GM21360 (cell line): ENCODE results near the gene AFAP1L2.

Experiments
- ATAC-seq: cut with Tn5 transposase; IDR thresholded peaks from one replicate; pipeline ENCODE4 v1.9.1; 2021; ENCODE audit warnings: mild to moderate bottlenecking, moderate library complexity; ENCODE audit not compliant: unreplicated experiment

Gene AFAP1L2

DNA sequence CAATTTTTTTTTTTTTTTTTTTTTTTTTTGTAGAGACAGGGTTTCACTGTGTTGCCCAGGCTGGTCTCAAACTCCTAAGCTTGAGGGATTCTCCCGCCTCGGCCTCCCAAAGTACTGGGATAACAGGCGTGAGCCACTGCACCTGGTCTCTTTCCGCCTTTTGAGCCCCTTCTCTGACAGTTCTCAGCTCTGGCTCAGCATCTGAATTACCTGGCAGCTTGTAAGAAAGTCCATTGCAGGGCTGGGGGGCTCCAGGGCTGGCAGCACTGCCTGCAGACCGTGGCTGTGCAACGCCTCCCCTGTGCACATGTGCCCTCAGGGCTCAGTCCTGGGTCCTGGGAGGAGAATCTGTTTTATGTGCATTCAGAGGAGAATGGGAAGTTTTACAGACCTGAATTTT is 127.6 kb downstream of the AFAP1L2 start:
- ATAC-seq: no peak

- ATAC-seq: no peak
Observed at GRCh38 chr10:114276066-114276465, 128.2 kb downstream of the AFAP1L2 start.

GRCh38 chr10:114274616-114275453 is 129.5 kb downstream of the AFAP1L2 start:
- no peak for ATAC-seq

- no peak for ATAC-seq
Observed at GRCh38 chr10:114273910-114274309, 130.4 kb downstream of the AFAP1L2 start.

DNA sequence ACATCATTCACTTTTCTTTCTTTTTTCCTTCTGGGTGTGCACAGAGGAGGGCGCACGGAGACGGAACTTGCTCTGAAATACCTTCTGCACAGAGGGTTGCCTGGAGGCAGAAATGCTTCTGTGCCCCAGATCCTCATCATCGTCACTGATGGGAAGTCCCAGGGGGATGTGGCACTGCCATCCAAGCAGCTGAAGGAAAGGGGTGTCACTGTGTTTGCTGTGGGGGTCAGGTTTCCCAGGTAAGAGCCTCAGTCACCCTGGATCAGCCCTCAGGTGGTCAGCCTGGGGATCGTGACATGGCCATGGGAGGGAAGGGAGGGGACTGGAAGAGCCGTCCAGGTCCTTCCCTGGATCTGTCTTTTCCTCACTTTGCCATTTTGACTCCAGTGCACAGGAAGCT is 131.6 kb downstream of the AFAP1L2 start:
- ATAC-seq: no peak

- no peak for ATAC-seq
Observed at GRCh38 chr10:114271779-114272167, 132.5 kb downstream of the AFAP1L2 start.

- no peak for ATAC-seq
Observed at GRCh38 chr10:114271075-114271778, 133.1 kb downstream of the AFAP1L2 start.

DNA sequence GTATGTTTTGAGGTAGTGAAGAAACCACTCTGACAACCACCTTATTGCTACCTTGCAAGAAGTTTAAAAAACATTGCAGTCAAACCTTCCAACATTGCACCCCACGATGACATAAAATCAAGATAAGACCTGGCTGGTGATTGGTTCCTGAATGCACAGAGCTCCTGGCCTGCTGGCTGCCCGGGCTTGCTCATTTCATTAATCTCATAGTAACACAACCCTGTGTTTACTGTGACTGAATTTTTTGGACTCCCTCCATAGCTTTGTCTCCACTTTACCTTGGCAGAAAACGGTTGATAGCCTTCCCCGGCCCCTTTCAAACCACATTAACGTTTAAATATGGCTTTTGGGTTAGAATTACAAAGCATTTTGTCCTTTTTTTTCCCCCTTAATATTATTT is 137.8 kb downstream of the AFAP1L2 start:
- no peak for ATAC-seq

GRCh38 chr10:114265392-114266053 is 138.8 kb downstream of the AFAP1L2 start:
- ATAC-seq: no peak

- ATAC-seq: no peak
Observed at GRCh38 chr10:114262496-114262895, 141.8 kb downstream of the AFAP1L2 start.

DNA sequence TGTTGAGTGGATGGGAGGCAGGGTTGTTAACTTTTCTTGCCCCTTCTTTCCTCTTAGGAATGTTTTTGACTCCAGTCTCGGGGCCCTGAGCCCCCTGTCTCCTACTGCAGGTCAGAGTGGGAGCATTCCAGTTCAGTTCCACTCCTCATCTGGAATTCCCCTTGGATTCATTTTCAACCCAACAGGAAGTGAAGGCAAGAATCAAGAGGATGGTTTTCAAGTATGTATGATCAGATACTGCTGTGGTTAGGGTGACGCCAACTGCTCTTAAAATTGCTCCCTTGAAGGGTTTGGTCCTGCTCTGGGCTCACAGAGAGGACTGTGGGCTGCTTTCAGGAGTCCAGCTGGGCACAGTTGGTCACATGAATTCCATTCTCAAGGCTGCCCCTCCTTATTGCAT is 143.2 kb downstream of the AFAP1L2 start:
- ATAC-seq: no peak

- no peak for ATAC-seq
Observed at GRCh38 chr10:114260366-114260765, 143.9 kb downstream of the AFAP1L2 start.

- no peak for ATAC-seq
Observed at GRCh38 chr10:114259824-114260223, 144.5 kb downstream of the AFAP1L2 start.

- ATAC-seq: no peak
Observed at GRCh38 chr10:114258274-114258840, 145.9 kb downstream of the AFAP1L2 start.

DNA sequence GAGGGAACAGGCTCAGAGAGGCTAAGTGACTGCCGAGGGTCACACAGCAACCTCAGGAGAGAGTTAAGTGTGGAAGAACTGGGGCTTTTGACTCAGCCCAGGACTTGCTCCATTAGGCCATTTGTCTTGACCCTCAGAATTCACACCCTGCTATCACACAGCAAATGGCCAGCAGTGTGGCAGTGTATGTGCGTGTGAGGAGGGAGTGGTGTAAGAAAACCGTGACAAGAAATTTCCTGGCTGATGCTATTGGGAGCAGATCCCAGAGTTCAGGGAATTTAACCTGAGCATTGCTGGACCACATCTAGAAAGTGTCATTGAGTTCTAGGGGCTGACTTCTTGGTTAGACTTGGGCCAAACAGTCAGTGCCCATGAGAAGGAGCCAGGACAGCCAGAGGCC is 146.8 kb downstream of the AFAP1L2 start:
- ATAC-seq: no peak

DNA sequence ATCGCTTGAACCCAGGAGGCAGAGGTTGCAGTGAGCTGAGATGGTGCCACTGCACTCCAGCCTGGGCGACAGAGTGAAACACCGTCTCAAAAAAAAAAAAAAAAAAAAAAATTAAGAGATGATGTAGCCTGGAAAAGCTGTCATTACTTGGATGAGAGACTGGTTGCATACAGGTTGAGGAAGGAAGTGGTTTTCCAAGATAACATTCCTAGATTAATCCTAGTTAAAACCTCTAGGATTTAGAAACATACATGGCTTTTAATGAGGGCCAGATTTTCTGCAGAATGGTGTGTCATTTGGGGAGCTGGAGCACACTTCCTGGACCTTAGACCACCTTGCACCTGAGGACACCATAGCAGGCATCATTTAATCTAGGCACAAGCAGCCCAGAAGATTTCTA is 147.5 kb downstream of the AFAP1L2 start:
- ATAC-seq: no peak

DNA sequence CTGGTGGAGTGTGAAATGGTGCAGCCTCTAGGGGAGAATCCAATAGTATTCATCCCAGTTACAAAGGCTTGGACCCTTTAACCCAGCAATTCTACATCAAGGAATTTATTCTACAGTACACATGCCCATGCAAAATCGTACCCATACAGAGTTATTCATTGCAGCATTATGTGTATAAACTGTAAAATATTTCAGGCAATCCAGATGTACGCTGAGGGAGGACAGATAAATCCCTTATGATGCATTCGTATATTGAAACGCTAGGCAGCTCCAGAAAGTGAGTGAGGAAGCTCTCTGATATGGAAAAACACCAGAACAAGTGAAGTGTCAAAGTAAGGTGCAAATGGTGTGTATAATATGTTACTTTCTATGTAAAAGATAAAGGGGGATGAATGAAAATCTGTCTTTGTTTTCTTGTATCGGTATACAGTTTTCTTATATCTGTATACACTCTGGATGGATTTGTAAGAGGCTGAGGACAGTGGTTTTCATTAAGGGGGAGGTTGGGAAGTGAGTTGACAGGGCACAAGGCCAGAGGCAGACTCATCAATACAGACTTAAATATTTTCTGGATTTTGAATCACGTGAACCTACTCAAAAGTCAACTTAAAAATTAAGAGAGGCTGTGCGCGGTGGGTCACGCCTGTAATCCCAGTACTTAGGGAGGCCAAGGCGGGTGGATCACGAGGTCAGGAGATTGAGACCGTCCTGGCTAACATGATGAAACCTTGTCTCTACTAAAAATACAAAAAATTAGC is 148.1 kb downstream of the AFAP1L2 start:
- no peak for ATAC-seq

GRCh38 chr10:114255227-114255626 is 149.1 kb downstream of the AFAP1L2 start:
- no peak for ATAC-seq

DNA sequence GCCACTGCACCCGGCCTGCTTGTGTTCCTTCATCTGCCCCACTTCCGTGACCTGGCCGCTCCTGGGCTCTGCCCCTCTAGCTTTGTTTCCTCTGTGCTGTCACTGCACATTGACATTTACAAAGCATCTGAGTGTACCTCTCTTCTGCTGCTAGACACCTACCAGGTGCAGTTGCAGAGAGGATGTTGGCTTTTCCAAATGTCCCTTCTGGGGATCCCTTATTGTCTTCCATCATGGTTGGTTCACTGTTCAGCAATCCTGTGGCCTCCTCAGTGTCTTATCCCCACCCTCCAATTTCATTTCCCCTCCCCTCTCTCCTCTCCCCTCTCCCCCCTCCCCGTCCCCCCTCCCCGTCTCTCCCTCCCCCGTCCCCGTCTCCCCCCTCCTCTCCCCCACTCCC is 151.4 kb downstream of the AFAP1L2 start:
- no peak for ATAC-seq

DNA sequence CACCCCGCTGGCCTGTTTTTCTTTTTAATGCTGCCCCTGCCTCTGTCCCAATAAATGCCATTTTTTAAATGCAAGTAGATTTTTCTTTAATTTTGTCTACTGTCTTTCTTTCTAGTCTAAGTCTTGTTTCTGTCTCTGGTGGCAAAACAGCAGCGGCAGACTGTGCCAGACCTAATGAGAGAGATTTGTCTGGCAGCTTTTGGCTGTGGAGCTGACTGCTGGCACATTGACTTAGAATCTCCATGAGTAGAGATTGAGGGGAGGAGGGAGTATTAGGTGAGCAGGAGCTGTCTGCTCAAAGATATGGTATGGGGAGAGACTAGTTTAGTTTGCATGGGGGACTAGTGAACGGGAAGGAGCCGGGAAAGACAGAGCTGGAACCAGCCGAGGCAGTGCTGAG is 152.2 kb downstream of the AFAP1L2 start:
- ATAC-seq: no peak

- ATAC-seq: no peak
Observed at GRCh38 chr10:114250716-114251115, 153.6 kb downstream of the AFAP1L2 start.
